ENCODE results near the gene ADPGK.

ADPGK gene

DNA sequence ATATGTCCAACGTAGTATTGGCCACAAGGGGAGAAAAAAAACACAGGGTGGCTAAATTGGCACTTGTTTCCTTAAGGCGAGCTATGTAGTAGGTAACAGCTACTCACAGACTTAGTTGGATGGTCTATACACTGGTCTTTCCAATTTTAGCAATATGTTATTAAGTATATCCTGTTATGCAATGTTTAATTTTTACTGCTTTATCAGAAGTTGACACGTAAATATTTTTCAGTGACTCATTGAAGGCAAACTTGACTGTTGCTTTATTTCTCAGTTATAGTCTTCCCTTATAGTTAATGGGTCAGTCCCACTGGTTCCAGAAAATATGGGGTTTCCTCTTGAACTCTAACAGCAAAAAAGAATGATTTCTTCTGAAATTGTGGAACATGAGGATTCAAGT is 46.5 kb downstream of the ADPGK start:
- H3K79me1 ChIP-seq (replicated peaks; ENCODE audit: low read length, poor library complexity, severe bottlenecking): peaks cover 12% of the 10 kb centered on the region
- no peak overlapping the region for H3K14ac ChIP-seq (ENCODE audit: low read length in 2 of 2)
- no peak overlapping the region for H2AFZ ChIP-seq (ENCODE audit: low read depth, low read length)
- H2BK120ac ChIP-seq (ENCODE audit: low read depth, low read length): no peak overlapping the region
- no peak overlapping the region for H3K18ac ChIP-seq (ENCODE audit: low read depth in 1 of 2, low read length in 2 of 2)
- no peak overlapping the region for H3K4ac ChIP-seq (ENCODE audit: low read depth in 1 of 2, low read length in 2 of 2)
- WGBS: 85% methylated on average over 3 of the region's 3 CpGs
- H3K9ac ChIP-seq (ENCODE audit: low read length): no peak overlapping the region
- no peak overlapping the region for H2AK5ac ChIP-seq (ENCODE audit: low read length, severe bottlenecking)
- no peaks in the 10 kb centered on the region for H3K9me3 ChIP-seq (ENCODE audit: control insufficient read depth, low read length)
- H3K23ac ChIP-seq (ENCODE audit: low read length in 2 of 2): no peak overlapping the region
- H4K8ac ChIP-seq (ENCODE audit: low read length): no peak overlapping the region
- peaks cover 23 to 96% of the 10 kb centered on the region in 2 experiments for H3K36me3 ChIP-seq (ENCODE audit: control insufficient read depth in 1 of 2, insufficient read depth in 2 of 2, low read depth in 1 of 2, low read length in 2 of 2)
- no peaks in the 10 kb centered on the region for H3K4me1 ChIP-seq (ENCODE audit: control insufficient read depth, insufficient read depth, low read depth, low read length)
- no peak overlapping the region for H2BK12ac ChIP-seq (ENCODE audit: low read length in 2 of 2)
- no peak overlapping the region for H4K91ac ChIP-seq (ENCODE audit: low read length)
- H3K27me3 ChIP-seq (ENCODE audit: control insufficient read depth in 1 of 2, insufficient read depth in 1 of 2, low read length in 2 of 2): no peaks in the 10 kb centered on the region
- no peak overlapping the region for H2BK15ac ChIP-seq (ENCODE audit: low read depth, poor library complexity, severe bottlenecking)
- no peak overlapping the region for H3K4me3 ChIP-seq (ENCODE audit: insufficient read depth in 1 of 2, low read depth in 1 of 2, low read length in 2 of 2)
- H3K27ac ChIP-seq (ENCODE audit: low read length, poor library complexity, severe bottlenecking): no peak overlapping the region
- DNase-seq: peak; percentile 11
- no peak overlapping the region for H2BK5ac ChIP-seq (ENCODE audit: low read depth, low read length, poor library complexity, severe bottlenecking)
- no peak overlapping the region for H3K4me2 ChIP-seq (ENCODE audit: low read length, poor library complexity, severe bottlenecking)

DNA sequence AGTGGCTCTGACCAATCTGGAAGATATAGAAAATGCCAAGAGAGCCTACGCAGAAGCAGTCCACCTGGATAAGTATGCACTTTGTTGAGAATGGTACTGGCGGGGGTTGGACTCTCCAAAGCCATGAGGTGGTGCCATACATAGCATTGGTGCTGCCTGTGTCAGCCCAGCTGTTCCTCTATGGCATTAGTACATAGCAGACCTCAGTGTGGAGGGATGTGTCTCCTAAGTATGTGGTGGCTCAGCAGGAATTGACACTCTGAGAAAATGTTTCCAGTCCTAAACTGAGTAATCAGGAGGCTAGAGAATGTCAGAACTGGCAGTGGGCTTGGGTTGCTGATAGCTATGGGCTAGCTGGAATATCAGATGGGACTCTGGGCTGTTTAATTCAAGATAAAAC is 48.4 kb downstream of the ADPGK start:
- Histone ChIP-seq H3K23ac (ENCODE audit: low read length in 2 of 2) (no peak overlapping the region), H3K4ac (ENCODE audit: low read depth in 1 of 2, low read length in 2 of 2) (no peak overlapping the region), H2AK5ac (ENCODE audit: low read length, severe bottlenecking) (no peak overlapping the region), H2BK12ac (ENCODE audit: low read length in 2 of 2) (no peak overlapping the region), H2BK120ac (ENCODE audit: low read depth, low read length) (no peak overlapping the region), H3K4me3 (ENCODE audit: insufficient read depth in 1 of 2, low read depth in 1 of 2, low read length in 2 of 2) (no peak overlapping the region), H3K4me1 (ENCODE audit: control insufficient read depth, insufficient read depth, low read depth, low read length) (no peaks in the 10 kb centered on the region), H2BK5ac (ENCODE audit: low read depth, low read length, poor library complexity, severe bottlenecking) (no peak overlapping the region), H4K91ac (ENCODE audit: low read length) (no peak overlapping the region), H3K27ac (ENCODE audit: low read length, poor library complexity, severe bottlenecking) (no peak overlapping the region), H3K14ac (ENCODE audit: low read length in 2 of 2) (no peak overlapping the region), H3K36me3 (ENCODE audit: control insufficient read depth in 1 of 2, insufficient read depth in 2 of 2, low read depth in 1 of 2, low read length in 2 of 2) (peaks cover 23 to 95% of the 10 kb centered on the region in 2 experiments), H3K18ac (ENCODE audit: low read depth in 1 of 2, low read length in 2 of 2) (no peak overlapping the region), H2BK15ac (ENCODE audit: low read depth, poor library complexity, severe bottlenecking) (no peak overlapping the region), H3K27me3 (ENCODE audit: control insufficient read depth in 1 of 2, insufficient read depth in 1 of 2, low read length in 2 of 2) (no peaks in the 10 kb centered on the region), H3K9me3 (ENCODE audit: control insufficient read depth, low read length) (no peaks in the 10 kb centered on the region), H4K8ac (ENCODE audit: low read length) (no peak overlapping the region), H2AFZ (ENCODE audit: low read depth, low read length) (no peak overlapping the region), H3K9ac (ENCODE audit: low read length) (no peak overlapping the region), H3K4me2 (ENCODE audit: low read length, poor library complexity, severe bottlenecking) (no peak overlapping the region), H3K79me1 (replicated peaks; ENCODE audit: low read length, poor library complexity, severe bottlenecking) (peaks cover 12% of the 10 kb centered on the region)
- WGBS: 95% methylated on average over 2 of the region's 2 CpGs
- no peak for DNase-seq

DNA sequence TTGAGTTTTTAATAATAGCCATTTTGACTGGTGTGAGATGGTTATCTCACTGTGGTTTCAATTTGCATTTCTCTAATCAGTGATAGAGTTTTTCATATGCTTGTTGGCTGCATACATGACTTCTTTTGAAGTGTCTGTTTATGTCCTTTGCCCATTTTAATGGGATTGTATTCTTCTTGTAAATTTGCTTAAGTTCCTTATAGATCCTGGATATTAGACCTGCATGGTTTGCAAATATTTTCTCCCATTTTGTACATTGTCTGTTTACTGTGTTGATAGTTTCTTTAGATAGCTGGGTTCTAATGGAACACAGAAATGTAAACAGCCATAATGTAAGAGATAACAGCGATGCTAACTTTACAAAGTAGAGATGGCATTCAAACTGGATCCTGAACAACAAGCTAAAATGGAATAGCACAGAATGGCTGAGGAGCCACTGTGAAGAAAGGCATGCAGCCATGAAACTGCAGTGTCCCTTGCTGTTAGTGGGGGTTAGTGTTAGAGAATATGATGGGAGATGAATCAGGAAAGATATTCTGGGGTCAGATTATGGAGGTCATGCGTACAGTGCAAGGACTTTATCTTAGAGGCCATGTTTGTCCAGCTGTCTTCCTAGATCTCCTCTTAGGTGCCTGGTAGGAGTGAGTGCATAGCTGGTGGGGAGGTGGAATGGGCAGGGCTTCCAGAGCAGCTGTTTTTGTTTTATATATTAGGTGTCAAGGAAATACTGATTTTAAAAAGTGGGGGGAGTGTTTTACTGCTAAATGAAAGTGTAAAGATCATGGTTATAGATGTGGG is 49.4 kb downstream of the ADPGK start:
- Histone ChIP-seq H3K79me1 (replicated peaks; ENCODE audit: low read length, poor library complexity, severe bottlenecking) (peaks cover 12% of the 10 kb centered on the region), H3K9ac (ENCODE audit: low read length) (no peak overlapping the region), H3K9me3 (ENCODE audit: control insufficient read depth, low read length) (no peaks in the 10 kb centered on the region), H3K27me3 (ENCODE audit: control insufficient read depth in 1 of 2, insufficient read depth in 1 of 2, low read length in 2 of 2) (no peaks in the 10 kb centered on the region), H2AFZ (ENCODE audit: low read depth, low read length) (no peak overlapping the region), H2BK15ac (ENCODE audit: low read depth, poor library complexity, severe bottlenecking) (no peak overlapping the region), H3K4me1 (ENCODE audit: control insufficient read depth, insufficient read depth, low read depth, low read length) (no peaks in the 10 kb centered on the region), H3K4ac (ENCODE audit: low read depth in 1 of 2, low read length in 2 of 2) (no peak overlapping the region), H3K18ac (ENCODE audit: low read depth in 1 of 2, low read length in 2 of 2) (no peak overlapping the region), H2AK5ac (ENCODE audit: low read length, severe bottlenecking) (no peak overlapping the region), H3K4me3 (ENCODE audit: insufficient read depth in 1 of 2, low read depth in 1 of 2, low read length in 2 of 2) (no peak overlapping the region), H3K27ac (ENCODE audit: low read length, poor library complexity, severe bottlenecking) (no peak overlapping the region), H3K4me2 (ENCODE audit: low read length, poor library complexity, severe bottlenecking) (no peak overlapping the region), H2BK5ac (ENCODE audit: low read depth, low read length, poor library complexity, severe bottlenecking) (no peak overlapping the region), H2BK120ac (ENCODE audit: low read depth, low read length) (no peak overlapping the region), H3K36me3 (ENCODE audit: control insufficient read depth in 1 of 2, insufficient read depth in 2 of 2, low read depth in 1 of 2, low read length in 2 of 2) (peaks cover 22 to 88% of the 10 kb centered on the region in 2 experiments), H3K23ac (ENCODE audit: low read length in 2 of 2) (no peak overlapping the region), H2BK12ac (ENCODE audit: low read length in 2 of 2) (no peak overlapping the region), H4K8ac (ENCODE audit: low read length) (no peak overlapping the region), H4K91ac (ENCODE audit: low read length) (no peak overlapping the region), H3K14ac (ENCODE audit: low read length in 2 of 2) (no peak overlapping the region)
- 79% methylated on average over 2 of the region's 2 CpGs for WGBS
- peak; percentile 24 for DNase-seq

DNA sequence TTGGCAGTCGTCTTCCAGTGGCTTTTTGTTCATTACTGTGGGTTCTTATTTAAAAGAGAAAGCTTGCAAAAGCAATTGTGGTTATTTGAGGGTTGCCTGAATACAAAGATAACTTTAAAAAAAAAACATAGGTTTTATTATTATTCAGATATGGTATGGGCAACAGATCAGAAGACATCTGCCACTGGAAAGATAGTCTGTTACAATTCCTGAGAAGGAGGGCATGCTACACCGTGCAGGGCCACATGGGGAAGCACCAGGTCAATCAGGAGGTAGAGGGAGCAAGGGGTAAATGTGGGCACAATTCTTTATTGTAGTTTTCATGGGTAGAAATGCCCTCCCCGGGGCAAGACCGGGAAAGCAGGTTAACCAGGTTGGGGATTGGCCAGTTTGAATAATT is 51.0 kb downstream of the ADPGK start:
- no peak overlapping the region for H3K14ac ChIP-seq (ENCODE audit: low read length in 2 of 2)
- H2BK15ac ChIP-seq (ENCODE audit: low read depth, poor library complexity, severe bottlenecking): no peak overlapping the region
- H3K27ac ChIP-seq (ENCODE audit: low read length, poor library complexity, severe bottlenecking): no peak overlapping the region
- no peak overlapping the region for H4K91ac ChIP-seq (ENCODE audit: low read length)
- no peak overlapping the region for H3K23ac ChIP-seq (ENCODE audit: low read length in 2 of 2)
- H3K4me3 ChIP-seq (ENCODE audit: insufficient read depth in 1 of 2, low read depth in 1 of 2, low read length in 2 of 2): no peak overlapping the region
- H3K27me3 ChIP-seq (ENCODE audit: control insufficient read depth in 1 of 2, insufficient read depth in 1 of 2, low read length in 2 of 2): no peaks in the 10 kb centered on the region
- H2AK5ac ChIP-seq (ENCODE audit: low read length, severe bottlenecking): no peak overlapping the region
- H2BK5ac ChIP-seq (ENCODE audit: low read depth, low read length, poor library complexity, severe bottlenecking): no peak overlapping the region
- peaks cover 14% of the 10 kb centered on the region for H3K79me1 ChIP-seq (replicated peaks; ENCODE audit: low read length, poor library complexity, severe bottlenecking)
- no peaks in the 10 kb centered on the region for H3K9me3 ChIP-seq (ENCODE audit: control insufficient read depth, low read length)
- peaks cover 18 to 80% of the 10 kb centered on the region in 2 experiments for H3K36me3 ChIP-seq (ENCODE audit: control insufficient read depth in 1 of 2, insufficient read depth in 2 of 2, low read depth in 1 of 2, low read length in 2 of 2)
- DNase-seq: no peak
- H3K4ac ChIP-seq (ENCODE audit: low read depth in 1 of 2, low read length in 2 of 2): no peak overlapping the region
- H2BK12ac ChIP-seq (ENCODE audit: low read length in 2 of 2): no peak overlapping the region
- H3K4me2 ChIP-seq (ENCODE audit: low read length, poor library complexity, severe bottlenecking): no peak overlapping the region
- no peak overlapping the region for H3K18ac ChIP-seq (ENCODE audit: low read depth in 1 of 2, low read length in 2 of 2)
- H3K9ac ChIP-seq (ENCODE audit: low read length): no peak overlapping the region
- no peak overlapping the region for H4K8ac ChIP-seq (ENCODE audit: low read length)
- no peak overlapping the region for H2AFZ ChIP-seq (ENCODE audit: low read depth, low read length)
- no peak overlapping the region for H2BK120ac ChIP-seq (ENCODE audit: low read depth, low read length)
- H3K4me1 ChIP-seq (ENCODE audit: control insufficient read depth, insufficient read depth, low read depth, low read length): no peaks in the 10 kb centered on the region
- WGBS: 94% methylated on average over 4 of the region's 4 CpGs
